HL-60/S4 (cell line): Measurements from ENCODE around the gene SNX22.

Source experiments
- in situ Hi-C: fragments of 300-500 bp; cut with MboI; formaldehyde crosslinking; loops from 2 replicates; pipeline ENCODE4 v1.14.3; 2022; ENCODE audit warnings: low sequenced_read_pairs

SNX22 gene

GRCh38 chr15:64193971-64194370, 42.4 kb downstream of the SNX22 start:
- in situ Hi-C loops = no loop called here

GRCh38 chr15:64197425-64197824, 45.9 kb downstream of the SNX22 start:
- in situ Hi-C loops = no loop called here

DNA sequence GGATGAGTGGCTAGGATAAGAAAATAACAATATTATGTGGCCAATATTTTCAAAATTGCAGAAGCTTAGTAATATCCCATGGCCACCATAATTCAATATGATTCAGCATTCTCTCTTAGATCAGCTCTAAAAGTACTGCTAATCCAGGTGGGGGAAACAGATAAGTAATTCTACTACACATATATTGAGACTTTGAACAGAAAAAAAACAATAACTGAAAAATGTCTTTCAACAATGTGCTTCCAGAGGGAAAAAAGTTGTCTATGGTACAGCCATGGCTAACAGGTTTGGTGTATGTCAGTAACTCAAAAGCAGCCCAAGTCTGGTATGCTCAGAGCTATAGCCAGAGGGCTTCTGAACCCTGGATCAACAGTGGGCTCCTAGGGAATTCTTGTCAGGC, 53.7 kb downstream of the SNX22 start:
- in situ Hi-C loops = no loop called here
